H9 (cell line): ENCODE results near the gene PRH2. TPM values are rescaled to one million over a fixed set of nuclear protein-coding genes. Genes with fewer than 3 reads are reported as not detected.

Source experiments
- DNase-seq: peaks from one replicate; pipeline ENCODE4 v3.0.0-alpha.2; 2017
- H2AFZ ChIP-seq: one replicate; pipeline ENCODE4 v1.6.1; 2013; ENCODE audit warnings: mild to moderate bottlenecking, low read length, control low read depth, moderate library complexity
- H2AK5ac ChIP-seq: 2 replicates; pipeline ENCODE4 v1.6.1; 2013; ENCODE audit warnings: low read length, control low read depth, mixed read lengths; ENCODE audit not compliant: insufficient read length
- H2BK120ac ChIP-seq: one replicate; pipeline ENCODE4 v1.6.1; 2013; ENCODE audit warnings: low read depth, mild to moderate bottlenecking, low read length, control low read depth, inconsistent platforms; ENCODE audit not compliant: poor library complexity, severe bottlenecking
- H2BK12ac ChIP-seq: 2 replicates; pipeline ENCODE4 v1.6.1; 2013; ENCODE audit warnings: low read length, control low read depth, mixed read lengths, low read depth; ENCODE audit not compliant: insufficient read length
- H2BK15ac ChIP-seq: 2 replicates; pipeline ENCODE4 v1.6.1; 2013; ENCODE audit warnings: low read depth, low read length, control low read depth
- H2BK20ac ChIP-seq: one replicate; pipeline ENCODE4 v1.6.1; 2013; ENCODE audit warnings: low read depth, mild to moderate bottlenecking, low read length, control low read depth, inconsistent platforms; ENCODE audit not compliant: poor library complexity, severe bottlenecking
- H2BK5ac ChIP-seq: 2 replicates; pipeline ENCODE4 v1.6.1; 2013; ENCODE audit warnings: low read length, control low read depth, mixed read lengths; ENCODE audit not compliant: insufficient read length
- H3K14ac ChIP-seq: 2 replicates; pipeline ENCODE4 v1.6.1; 2013; ENCODE audit warnings: low read length, control low read depth; ENCODE audit not compliant: insufficient read depth
- H3K18ac ChIP-seq: 2 replicates; pipeline ENCODE4 v1.6.1; 2013; ENCODE audit warnings: low read depth, mild to moderate bottlenecking, mixed read lengths, low read length, control low read depth; ENCODE audit not compliant: insufficient read length
- H3K23ac ChIP-seq: 2 replicates; pipeline ENCODE4 v1.6.1; 2013; ENCODE audit warnings: low read length, control low read depth, mixed read lengths, low read depth; ENCODE audit not compliant: insufficient read length
- H3K23me2 ChIP-seq: 2 replicates; pipeline ENCODE4 v1.6.1; 2013; ENCODE audit warnings: low read depth, mild to moderate bottlenecking, mixed read lengths, low read length, control low read depth; ENCODE audit not compliant: insufficient read length, poor library complexity, severe bottlenecking
- H3K27ac ChIP-seq: 2 replicates; pipeline ENCODE4 v1.5.1; 2013; ENCODE audit warnings: low read length, control low read depth, mixed read lengths, low read depth; ENCODE audit not compliant: insufficient read length
- H3K27me3 ChIP-seq: 2 replicates; pipeline ENCODE4 v1.6.1; 2013; ENCODE audit warnings: low read length, control low read depth, inconsistent platforms; ENCODE audit not compliant: insufficient read depth
- H3K4ac ChIP-seq: 2 replicates; pipeline ENCODE4 v1.6.1; 2013; ENCODE audit warnings: low read depth, mild to moderate bottlenecking, control low read depth, inconsistent platforms, low read length, moderate library complexity
- H3K4me1 ChIP-seq: 2 replicates; pipeline ENCODE4 v1.6.1; 2013; ENCODE audit warnings: low read length, control low read depth, inconsistent platforms; ENCODE audit not compliant: insufficient read depth
- H3K4me2 ChIP-seq: 2 replicates; pipeline ENCODE4 v1.6.1; 2013; ENCODE audit warnings: low read length, control low read depth, mixed read lengths; ENCODE audit not compliant: insufficient read length, insufficient read depth
- H3K56ac ChIP-seq: 2 replicates; pipeline ENCODE4 v1.6.1; 2013; ENCODE audit warnings: low read depth, mild to moderate bottlenecking, mixed read lengths, low read length, control low read depth; ENCODE audit not compliant: insufficient read length
- H3K79me1 ChIP-seq: 2 replicates; pipeline ENCODE4 v1.6.1; 2013; ENCODE audit warnings: low read depth, mild to moderate bottlenecking, moderate library complexity, low read length, control low read depth, inconsistent platforms; ENCODE audit not compliant: insufficient read depth, poor library complexity, severe bottlenecking
- H3K79me2 ChIP-seq: 2 replicates; pipeline ENCODE4 v1.6.1; 2013; ENCODE audit warnings: low read length, control low read depth, inconsistent platforms; ENCODE audit not compliant: insufficient read depth
- H3K9ac ChIP-seq: 2 replicates; pipeline ENCODE4 v1.6.1; 2013; ENCODE audit warnings: low read length, control low read depth, mixed read lengths; ENCODE audit not compliant: insufficient read length; ENCODE audit errors: extremely low read depth
- H3K9me3 ChIP-seq: one replicate; pipeline ENCODE4 v1.6.1; 2013; ENCODE audit warnings: low read depth, low read length, inconsistent platforms; ENCODE audit not compliant: control insufficient read depth
- H3T11ph ChIP-seq: one replicate; pipeline ENCODE4 v1.6.1; 2013; ENCODE audit warnings: mild to moderate bottlenecking, low read length, control low read depth, inconsistent platforms
- H4K20me1 ChIP-seq: one replicate; pipeline ENCODE4 v1.6.1; 2013; ENCODE audit not compliant: control insufficient read depth, insufficient read length, insufficient read depth
- H4K5ac ChIP-seq: 2 replicates; pipeline ENCODE4 v1.6.1; 2013; ENCODE audit warnings: low read depth, mild to moderate bottlenecking, mixed read lengths, low read length, control low read depth; ENCODE audit not compliant: insufficient read length
- H4K8ac ChIP-seq: replicated peaks from 2 replicates; pipeline ENCODE4 v1.6.1; 2013; ENCODE audit warnings: low read length, control low read depth, mixed read lengths, low read depth; ENCODE audit not compliant: insufficient read length
- H4K91ac ChIP-seq: 2 replicates; pipeline ENCODE4 v1.6.1; 2013; ENCODE audit warnings: low read depth, mild to moderate bottlenecking, moderate library complexity, mixed read lengths, low read length, control low read depth; ENCODE audit not compliant: insufficient read length
- H3K27ac Mint-ChIP-seq, 3 experiments: 2 replicates in 2 of 3; 3 replicates in 1 of 3; pipeline ENCODE4 v1.8.0; 2020 to 2021; ENCODE audit warnings: mixed read lengths in 3 of 3, mild to moderate bottlenecking in 1 of 3, moderate library complexity in 1 of 3
- H3K27me3 Mint-ChIP-seq: 2 replicates; pipeline ENCODE4 v1.8.0; 2021; ENCODE audit warnings: low read depth, mild to moderate bottlenecking, moderate library complexity, mixed read lengths
- H3K36me3 Mint-ChIP-seq, 3 experiments: 2 replicates in 2 of 3; 3 replicates in 1 of 3; pipeline ENCODE4 v1.8.0; 2020 to 2021; ENCODE audit warnings: low read depth in 3 of 3, mixed read lengths in 3 of 3; ENCODE audit not compliant: insufficient read depth in 1 of 3
- H3K4me1 Mint-ChIP-seq, 2 experiments: 2 replicates each; pipeline ENCODE4 v1.8.0; 2020; ENCODE audit warnings: mixed read lengths in 2 of 2
- H3K4me3 Mint-ChIP-seq, 2 experiments: 2 replicates in 1 of 2; 3 replicates in 1 of 2; pipeline ENCODE4 v1.8.0; 2020 to 2021; ENCODE audit warnings: mild to moderate bottlenecking in 2 of 2, mixed read lengths in 2 of 2, moderate library complexity in 1 of 2
- H3K9me3 Mint-ChIP-seq, 2 experiments: 2 replicates in 1 of 2; 3 replicates in 1 of 2; pipeline ENCODE4 v1.8.0; 2020; ENCODE audit warnings: mild to moderate bottlenecking in 2 of 2, mixed read lengths in 2 of 2, moderate library complexity in 1 of 2
- CTCF ChIP-seq: fragments of 200-600 bp; sonication (generic); conservative IDR thresholded peaks from 3 replicates; pipeline ENCODE4 v1.8.0; 2021; ENCODE audit warnings: antibody characterized with exemption, mild to moderate bottlenecking
- WGBS: extraction: QIAGEN DNeasy Blood & Tissue Kit; methylation state at CpG from one replicate; pipeline ENCODE4 v1.1.7; 2013; ENCODE audit warnings: missing lambda C conversion rate, low lambda C conversion rate, mixed read lengths; ENCODE audit not compliant: insufficient read length; ENCODE audit errors: extremely low coverage; 5-methylcytosine and 5-hydroxymethylcytosine counted together
- total RNA-seq: library from RNA; stranded (reverse); gene quantifications from 2 replicates; pipeline ENCODE4 v1.2.1, GENCODE V29; 2021

The PRH2 gene
- total RNA-seq, 1 experiment from 2014 or later, result not detected

- Mint-ChIP-seq H3K36me3 (0 out of 7 replicates have a peak, but pooled peaks cover 0 to under 1% (median 0%) of the 10 kb centered on the region in 3 experiments), H3K27ac (no peak overlapping the region), H3K27me3 (no peaks in the 10 kb centered on the region), H3K4me1 (peaks cover 23% of the 10 kb centered on the region in 2 experiments), H3K9me3 (no peaks in the 10 kb centered on the region), H3K4me3 (no peak overlapping the region)
- Histone ChIP-seq H3K27me3 (no peaks in the 10 kb centered on the region), H3K23ac (no peak overlapping the region), H2BK15ac (no peak overlapping the region), H3K4me1 (no peaks in the 10 kb centered on the region; the same call in 1 of the 2 replicates), H3K79me2 (no peaks in the 10 kb centered on the region), H3K27ac (no peak overlapping the region), H3K23me2 (no peaks in the 10 kb centered on the region), H4K5ac (no peak overlapping the region), H2BK12ac (no peak overlapping the region), H3K79me1 (no peaks in the 10 kb centered on the region), H4K91ac (no peak overlapping the region), H2BK5ac (no peak overlapping the region), H3K18ac (no peak overlapping the region), H2BK120ac (no peak overlapping the region), H4K20me1 (no peaks in the 10 kb centered on the region), H3K4ac (no peak overlapping the region), H3K4me2 (no peak overlapping the region), H3K9me3 (no peaks in the 10 kb centered on the region), H3K9ac (no peak overlapping the region), H4K8ac (no peak overlapping the region), H3K56ac (no peak overlapping the region), H3T11ph (no peak overlapping the region), H2BK20ac (no peak overlapping the region), H3K14ac (no peak overlapping the region), H2AK5ac (no peak overlapping the region), H2AFZ (no peak overlapping the region)
- no peak for TF ChIP-seq CTCF
- WGBS, result no CpG with 5 or more reads among the region's 5 CpGs
- DNase-seq, result no peak
Measured at GRCh38 chr12:10982244-10982643, 53.2 kb downstream of the PRH2 start.

Other genes with a start within 250 kb of the PRH2 start
- 343 and 350 TPM in 2 replicates for gene YBX3, start 205.9 kb upstream of the PRH2 start, total RNA-seq
- gene TAS2R7, start 126.6 kb upstream of the PRH2 start, total RNA-seq, result not detected in 2 replicates
- gene TAS2R8, start 122.0 kb upstream of the PRH2 start, total RNA-seq, result not detected in 2 replicates
- gene TAS2R9, start 119.1 kb upstream of the PRH2 start, total RNA-seq, result not detected in 2 replicates
- gene TAS2R10, start 102.9 kb upstream of the PRH2 start, total RNA-seq, result 0.22 TPM in 2 replicates
- 1.9 and 4.3 TPM in 2 replicates for gene PRR4, start 79.8 kb upstream of the PRH2 start, total RNA-seq
- gene PRH1, start 45.0 kb upstream of the PRH2 start, total RNA-seq, result 14.9 and 15.8 TPM in 2 replicates
- 0.50 and 0.75 TPM in 2 replicates for gene TAS2R13, start 19.7 kb upstream of the PRH2 start, total RNA-seq
- gene TAS2R14, start 10.0 kb downstream of the PRH2 start, total RNA-seq, result 1.9 and 2.1 TPM in 2 replicates
- gene TAS2R50, start 57.7 kb downstream of the PRH2 start, total RNA-seq, result 0.66 and 0.77 TPM in 2 replicates
- gene TAS2R20, start 69.1 kb downstream of the PRH2 start, total RNA-seq, result 0.88 and 1.3 TPM in 2 replicates
- 1.7 and 2.6 TPM in 2 replicates for gene TAS2R19, start 93.4 kb downstream of the PRH2 start, total RNA-seq
- 1.7 and 2.3 TPM in 2 replicates for gene TAS2R31, start 102.2 kb downstream of the PRH2 start, total RNA-seq
- gene TAS2R46, start 133.1 kb downstream of the PRH2 start, total RNA-seq, result 0.88 and 1.2 TPM in 2 replicates
- 0.48 and 0.59 TPM in 2 replicates for gene TAS2R43, start 163.1 kb downstream of the PRH2 start, total RNA-seq
- 1.5 and 2.0 TPM in 2 replicates for gene TAS2R30, start 205.4 kb downstream of the PRH2 start, total RNA-seq
- 12.2 and 12.7 TPM in 2 replicates for gene SMIM10L1, start 242.0 kb downstream of the PRH2 start, total RNA-seq